WTC11 (cell line): ENCODE data around the gene SLC37A1. TPM values are rescaled to one million over a fixed set of nuclear protein-coding genes. Genes with fewer than 3 reads are reported as not detected.

Source experiments
- ATAC-seq: fragments of 200-7000 bp; cut with Tn5 transposase; 2 replicates; pipeline ENCODE4 v1.10.0; 2021; ENCODE audit warnings: mild to moderate bottlenecking, moderate library complexity
- CTCF ChIA-PET: fragments of 300-600 bp; sonication (Branson Sonifier 250); formaldehyde crosslinking; loops from one replicate; lab custom pipeline; 2021; ENCODE audit warnings: antibody characterized with exemption; lab: Charles Lee
- POLR2A ChIA-PET: fragments of 350-600 bp; sonication (Branson Sonifier 250); formaldehyde crosslinking; loops from one replicate; lab custom pipeline; 2021; ENCODE audit warnings: antibody characterized with exemption; lab: Charles Lee
- DNase-seq: peaks from one replicate; pipeline ENCODE4 v3.0.0; 2021; ENCODE audit warnings: low spot score
- H3K27ac Mint-ChIP-seq: 2 replicates; pipeline ENCODE4 v1.8.0; 2021; ENCODE audit warnings: mixed read lengths
- H3K27me3 Mint-ChIP-seq: 2 replicates; pipeline ENCODE4 v1.8.0; 2021; ENCODE audit warnings: low read depth, mild to moderate bottlenecking, moderate library complexity, mixed read lengths
- H3K36me3 Mint-ChIP-seq: 2 replicates; pipeline ENCODE4 v1.8.0; 2021; ENCODE audit warnings: mixed read lengths
- H3K4me1 Mint-ChIP-seq: 2 replicates; pipeline ENCODE4 v1.8.0; 2022; ENCODE audit warnings: mixed read lengths
- H3K4me3 Mint-ChIP-seq: 2 replicates; pipeline ENCODE4 v1.8.0; 2021; ENCODE audit warnings: mild to moderate bottlenecking, moderate library complexity, mixed read lengths
- H3K9me3 Mint-ChIP-seq: 2 replicates; pipeline ENCODE4 v1.8.0; 2021; ENCODE audit warnings: mixed read lengths
- ARID4B ChIP-seq: sonication (generic); formaldehyde crosslinking; IDR thresholded peaks from 2 replicates; pipeline ENCODE4 v1.8.0; 2023; ENCODE audit warnings: missing genetic modification reagents, mild to moderate bottlenecking, borderline replicate concordance
- CDX4 ChIP-seq: fragments of 250-450 bp; sonication (Bioruptor Pico); IDR thresholded peaks from 2 replicates; pipeline ENCODE4 v1.9.0; 2021; ENCODE audit warnings: moderate library complexity, mild to moderate bottlenecking, inconsistent platforms, borderline replicate concordance
- CREB1 ChIP-seq: sonication (generic); formaldehyde crosslinking; IDR thresholded peaks from 2 replicates; pipeline ENCODE4 v1.8.0; 2023; ENCODE audit warnings: mild to moderate bottlenecking, missing genetic modification reagents
- E2F4 ChIP-seq: sonication (generic); formaldehyde crosslinking; IDR thresholded peaks from 2 replicates; pipeline ENCODE4 v1.8.1; 2022; ENCODE audit warnings: low read depth, mild to moderate bottlenecking, moderate library complexity, missing genetic modification reagents, borderline replicate concordance
- ERG ChIP-seq: fragments of 250-450 bp; sonication (Bioruptor Pico); IDR thresholded peaks from 2 replicates; pipeline ENCODE4 v1.8.0; 2021; ENCODE audit warnings: mild to moderate bottlenecking
- GRHL2 ChIP-seq: fragments of 250-450 bp; sonication (Bioruptor Pico); IDR thresholded peaks from 2 replicates; pipeline ENCODE4 v1.8.0; 2022; ENCODE audit warnings: mild to moderate bottlenecking, moderate library complexity; ENCODE audit not compliant: insufficient replicate concordance, severe bottlenecking
- GTF2I ChIP-seq: fragments of 250-450 bp; sonication (Bioruptor Pico); conservative IDR thresholded peaks from 2 replicates; pipeline ENCODE4 v1.4.0; 2021; ENCODE audit warnings: mild to moderate bottlenecking
- IRF1 ChIP-seq: sonication (generic); formaldehyde crosslinking; IDR thresholded peaks from 2 replicates; pipeline ENCODE4 v1.8.0; 2023; ENCODE audit warnings: missing genetic modification reagents
- JAZF1 ChIP-seq: fragments of 250-450 bp; sonication (Bioruptor Pico); IDR thresholded peaks from 2 replicates; pipeline ENCODE4 v1.9.0; 2021; ENCODE audit warnings: moderate library complexity, mild to moderate bottlenecking, inconsistent platforms
- JUN ChIP-seq: sonication (generic); formaldehyde crosslinking; IDR thresholded peaks from 2 replicates; pipeline ENCODE4 v1.8.0; 2023; ENCODE audit warnings: mild to moderate bottlenecking, missing genetic modification reagents
- NFATC4 ChIP-seq: fragments of 250-450 bp; sonication (Bioruptor Pico); IDR thresholded peaks from 2 replicates; pipeline ENCODE4 v1.9.0; 2021; ENCODE audit warnings: mild to moderate bottlenecking
- NR2C2 ChIP-seq: sonication (generic); formaldehyde crosslinking; IDR thresholded peaks from 2 replicates; pipeline ENCODE4 v1.8.0; 2022; ENCODE audit warnings: mild to moderate bottlenecking, missing genetic modification reagents
- OVOL2 ChIP-seq: fragments of 250-450 bp; sonication (Bioruptor Pico); IDR thresholded peaks from 2 replicates; pipeline ENCODE4 v1.9.0; 2021; ENCODE audit warnings: mild to moderate bottlenecking, borderline replicate concordance
- PRDM15 ChIP-seq: sonication (generic); formaldehyde crosslinking; IDR thresholded peaks from 2 replicates; pipeline ENCODE4 v1.8.0; 2022; ENCODE audit warnings: missing genetic modification reagents
- PRRX2 ChIP-seq: fragments of 250-450 bp; sonication (Bioruptor Pico); IDR thresholded peaks from 2 replicates; pipeline ENCODE4 v1.8.0; 2021; ENCODE audit warnings: mild to moderate bottlenecking
- USF1 ChIP-seq: sonication (generic); formaldehyde crosslinking; IDR thresholded peaks from 2 replicates; pipeline ENCODE4 v1.8.0; 2022; ENCODE audit warnings: mild to moderate bottlenecking, missing genetic modification reagents
- ZNF121 ChIP-seq: sonication (generic); formaldehyde crosslinking; IDR thresholded peaks from 2 replicates; pipeline ENCODE4 v1.8.0; 2023; ENCODE audit warnings: missing genetic modification reagents
- ZNF281 ChIP-seq: sonication (generic); formaldehyde crosslinking; IDR thresholded peaks from 2 replicates; pipeline ENCODE4 v1.8.0; 2023; ENCODE audit warnings: mild to moderate bottlenecking, missing genetic modification reagents
- total RNA-seq: library from RNA; stranded (reverse); gene quantifications from 3 replicates; pipeline ENCODE4 v1.2.3, GENCODE V29; 2021

The SLC37A1 gene
- total RNA-seq, 1 experiment from 2014 or later, result 22.7 TPM

- no peak for TF ChIP-seq ARID4B (CRISPR knock-in tag)
- TF ChIP-seq CDX4 (CRISPR knock-in tag), result no peak
- no peak for TF ChIP-seq NR2C2 (CRISPR knock-in tag)
- no peak for TF ChIP-seq PRRX2 (CRISPR knock-in tag)
- no peak for TF ChIP-seq E2F4 (CRISPR knock-in tag)
- TF ChIP-seq JAZF1 (CRISPR knock-in tag), result no peak
- TF ChIP-seq OVOL2, result no peak
- TF ChIP-seq GTF2I (CRISPR knock-in tag), result no peak
- TF ChIP-seq CREB1 (CRISPR knock-in tag), result no peak
- TF ChIP-seq ZNF281, result no peak
Measured at GRCh38 chr21:42535602-42536171, 22.0 kb downstream of the SLC37A1 start (continued).

- CTCF ChIA-PET, result interaction anchor here (1.0 to 4.4 kb wide), 6 partner anchors 11 to 116 kb away, joined by 3 to 14 read pairs (median 4); no protein-coding TSS in a partner anchor
- Mint-ChIP-seq H3K4me3 (no peak overlapping the region), H3K27ac (no peak overlapping the region), H3K27me3 (no peaks in the 10 kb centered on the region), H3K36me3 (peaks cover 9% of the 10 kb centered on the region), H3K9me3 (no peaks in the 10 kb centered on the region), H3K4me1 (peaks cover 12% of the 10 kb centered on the region)
- POLR2A ChIA-PET, result no interaction called here
- DNase-seq, result peak; percentile 4
- ATAC-seq, result no peak
- no peak for TF ChIP-seq JUN (CRISPR knock-in tag)
- TF ChIP-seq NFATC4, result no peak
- no peak for TF ChIP-seq PRDM15 (CRISPR knock-in tag)
- TF ChIP-seq ZNF121 (CRISPR knock-in tag), result no peak
- no peak for TF ChIP-seq GRHL2 (CRISPR knock-in tag)
- no peak for TF ChIP-seq ERG
- no peak for TF ChIP-seq USF1 (CRISPR knock-in tag)
- TF ChIP-seq IRF1 (CRISPR knock-in tag), result no peak
Measured at GRCh38 chr21:42536601-42537000, 22.9 kb downstream of the SLC37A1 start.
